NCI-H1694 (cell line): ENCODE data around the gene GFI1B.
A peak's percentile ranks its signal among the peaks of the same experiment; 100 is the strongest.
"Not testable (repeated sequence)": the region's sequence is repeated elsewhere in the genome, so short reads cannot be mapped to it uniquely, and the experiment has no call there.

Experiments
- DNase-seq: peaks from one replicate; lab custom pipeline; 2025; lab: John Stamatoyannopoulos, UW

Gene GFI1B

DNA sequence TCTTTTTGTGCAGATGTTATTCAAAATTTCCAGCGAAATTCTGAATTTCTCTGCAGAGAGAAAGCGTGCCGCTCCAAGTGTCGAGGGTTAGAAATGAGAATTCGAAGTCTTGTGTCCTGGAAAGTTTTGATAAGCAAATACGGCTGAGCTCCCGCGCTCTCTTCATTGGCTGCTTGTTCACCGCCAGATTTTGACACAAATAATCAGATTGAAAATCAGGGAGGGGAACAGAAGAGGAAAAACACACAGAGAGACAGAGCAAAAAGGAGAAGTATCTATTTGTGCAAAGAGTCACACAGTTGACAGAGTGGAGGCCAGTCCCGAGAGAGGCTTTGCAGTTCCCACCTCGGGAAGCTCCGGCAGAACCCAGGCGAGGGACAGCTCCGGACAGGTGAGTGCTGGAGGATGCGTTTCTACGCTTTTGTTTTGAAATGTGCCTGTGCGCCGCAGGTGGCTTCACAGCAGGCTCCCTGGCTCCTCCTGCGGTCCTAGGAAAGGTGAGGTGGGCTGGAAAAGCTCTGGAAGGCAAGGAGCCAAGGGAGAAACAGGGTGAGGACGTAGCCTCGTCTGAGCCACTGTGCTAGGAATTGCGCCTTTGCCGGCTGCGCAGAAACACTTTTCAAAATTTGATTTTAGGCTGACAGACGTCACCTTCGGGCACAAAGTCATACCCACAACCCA lies at the start of gene GFI1B:
GFI1B (plus strand) TSS at position 244 of the 681 bp plus-strand sequence. CDS start 7,985 bp downstream, outside the sequence.
- DNase-seq, result no peak

DNA sequence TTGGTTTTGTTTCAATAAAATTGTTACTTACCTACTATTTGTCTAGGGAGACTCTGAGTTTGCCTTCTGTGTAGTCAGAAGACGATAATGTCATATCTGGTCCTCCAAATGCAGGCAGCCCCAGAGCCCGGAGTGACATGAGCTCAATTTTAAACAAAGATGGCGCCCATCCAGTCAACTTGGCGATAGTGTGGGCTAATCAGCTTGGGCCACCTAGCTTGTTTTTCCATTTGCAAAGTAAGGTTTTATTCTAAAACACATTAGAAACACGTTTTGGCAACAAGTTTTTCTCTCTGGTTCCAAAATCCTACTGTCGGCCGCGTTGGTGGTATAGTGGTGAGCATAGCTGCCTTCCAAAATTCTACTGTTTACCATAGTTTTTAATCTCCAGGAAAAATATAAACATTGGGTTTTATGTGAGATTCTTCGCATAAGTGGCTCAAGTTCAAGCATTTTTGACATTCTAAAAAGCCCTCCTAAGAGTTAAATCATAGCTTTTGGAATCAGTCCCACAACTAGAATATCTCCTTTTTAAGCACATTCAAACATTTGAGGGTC lies 47.2 kb upstream of the GFI1B start:
- DNase-seq, result no peak

- DNase-seq, result peak; percentile 10
Observed at GRCh38 chr9:132935026-132935425, 43.5 kb upstream of the GFI1B start.

DNA sequence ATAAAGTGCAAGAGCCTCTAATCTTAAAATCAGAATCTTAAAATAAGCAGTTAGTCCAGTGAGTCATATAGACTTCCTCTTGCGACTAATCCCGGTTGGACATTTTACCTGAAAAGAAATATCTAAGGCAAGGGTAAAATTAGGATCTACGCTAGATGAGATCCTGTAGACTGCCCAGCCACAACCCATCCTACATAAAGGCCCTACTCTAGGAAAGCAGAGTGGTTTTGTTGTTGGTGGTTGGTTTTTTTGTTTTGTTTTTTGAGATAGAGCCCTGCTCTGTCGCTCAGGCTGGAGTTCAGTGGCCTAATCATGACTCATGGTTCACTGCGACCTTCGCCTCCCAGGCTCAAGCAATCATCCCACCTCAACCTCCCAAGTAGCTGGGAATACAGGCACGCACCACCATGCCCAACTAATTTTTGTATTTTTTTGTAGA lies 41.0 kb upstream of the GFI1B start:
- DNase-seq, result no peak

DNA sequence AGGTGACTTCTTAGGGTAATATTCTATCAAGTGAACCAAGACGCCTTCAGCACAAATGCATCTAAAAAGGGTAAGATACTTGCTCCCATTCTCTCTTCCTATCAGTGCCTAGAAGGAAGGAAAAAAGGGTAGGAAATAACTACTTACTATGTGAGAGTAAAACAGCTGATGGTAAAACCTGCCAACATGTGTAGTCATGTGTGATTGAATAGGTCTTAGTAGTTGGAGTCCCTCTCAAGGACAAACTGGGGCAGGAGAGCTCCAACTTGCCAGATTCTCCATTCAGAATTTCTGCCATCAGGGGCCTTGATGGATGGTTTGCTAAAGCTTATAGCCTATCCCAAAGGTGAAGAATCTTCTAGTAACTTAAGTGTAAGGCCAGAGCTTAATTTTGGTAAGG lies 39.3 kb upstream of the GFI1B start:
- no peak for DNase-seq

DNA sequence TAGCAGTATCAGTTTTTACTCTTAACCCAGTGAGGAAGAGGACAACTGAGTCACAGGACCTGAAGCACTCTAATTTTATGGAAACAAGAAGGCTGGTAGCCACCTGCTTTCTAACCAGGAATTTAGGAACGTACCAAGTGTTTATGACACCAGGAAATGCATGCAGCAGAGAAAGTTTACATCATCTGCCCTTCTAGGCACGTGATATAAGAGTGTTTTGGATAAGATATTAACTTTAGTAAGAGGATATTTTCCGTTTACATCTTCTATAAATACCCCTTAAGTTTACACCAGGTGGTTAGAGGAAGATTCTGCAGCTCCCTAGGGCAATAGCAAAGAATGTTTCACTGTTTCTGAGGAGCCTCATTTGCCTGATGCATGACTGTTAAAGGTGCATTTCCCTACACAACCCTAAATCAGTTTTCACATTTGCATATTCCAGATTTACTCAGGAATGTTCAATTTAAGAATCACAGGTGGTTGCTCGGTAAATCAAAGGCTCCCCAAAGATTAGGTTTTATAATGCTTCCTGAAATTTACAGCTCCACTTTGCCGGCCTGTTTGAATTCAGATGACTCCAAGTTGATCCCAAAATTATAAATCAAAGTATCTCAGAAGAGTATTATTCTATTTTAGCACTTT lies 35.8 kb upstream of the GFI1B start:
- DNase-seq, result no peak

GRCh38 chr9:132943651-132944293 lies 34.7 kb upstream of the GFI1B start:
- no peak for DNase-seq

DNA sequence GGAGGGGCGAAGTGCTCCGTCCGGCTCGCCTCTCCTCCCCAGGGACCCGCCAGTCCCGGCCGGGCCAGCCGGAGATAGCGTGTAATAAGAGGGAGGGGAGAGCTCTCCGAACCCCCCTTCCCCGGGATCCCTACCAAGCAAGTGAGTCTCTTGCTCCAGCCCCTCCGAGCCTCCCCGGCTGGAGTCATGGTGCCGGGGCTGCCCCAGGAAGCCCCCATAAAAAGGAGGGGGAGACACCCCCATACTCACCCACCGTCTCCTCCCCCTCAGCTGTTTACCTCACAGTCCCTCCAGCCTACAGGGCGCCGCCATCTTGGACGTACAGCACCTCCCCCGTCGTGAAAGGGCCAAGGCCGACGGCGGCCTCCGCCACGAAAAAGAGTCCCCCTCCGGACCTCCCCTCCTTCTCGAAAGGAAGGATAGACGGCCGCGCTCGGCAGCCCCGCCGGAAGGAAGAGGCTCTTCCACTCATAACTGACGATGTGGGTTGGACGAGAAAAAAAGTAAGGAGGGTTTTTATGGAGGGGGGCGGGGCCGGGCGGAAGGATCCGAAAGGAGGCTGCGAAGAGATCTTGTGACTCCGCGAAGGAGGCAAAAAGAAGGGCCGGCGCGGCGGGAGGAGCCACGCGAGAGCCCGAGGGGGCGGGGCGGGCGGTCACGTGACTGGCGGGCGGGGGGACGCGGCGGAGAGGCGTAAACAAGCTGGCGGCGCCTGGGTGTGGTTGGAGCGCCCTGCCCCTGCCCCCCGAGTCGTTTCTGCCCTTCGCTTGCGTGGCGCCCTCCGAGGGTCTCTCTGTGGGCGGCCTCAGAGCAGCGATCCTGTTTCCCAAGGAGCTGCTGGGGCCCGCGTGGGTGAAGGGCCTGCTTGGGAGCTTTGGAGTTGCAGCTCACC lies 34.0 kb upstream of the GFI1B start, which contains the start of gene TSC1:
TSC1 (minus strand) TSS at position 323 of the 892 bp plus-strand sequence. CDS start 15,744 bp downstream, outside the sequence.
- peak; percentile 81 for DNase-seq

DNA sequence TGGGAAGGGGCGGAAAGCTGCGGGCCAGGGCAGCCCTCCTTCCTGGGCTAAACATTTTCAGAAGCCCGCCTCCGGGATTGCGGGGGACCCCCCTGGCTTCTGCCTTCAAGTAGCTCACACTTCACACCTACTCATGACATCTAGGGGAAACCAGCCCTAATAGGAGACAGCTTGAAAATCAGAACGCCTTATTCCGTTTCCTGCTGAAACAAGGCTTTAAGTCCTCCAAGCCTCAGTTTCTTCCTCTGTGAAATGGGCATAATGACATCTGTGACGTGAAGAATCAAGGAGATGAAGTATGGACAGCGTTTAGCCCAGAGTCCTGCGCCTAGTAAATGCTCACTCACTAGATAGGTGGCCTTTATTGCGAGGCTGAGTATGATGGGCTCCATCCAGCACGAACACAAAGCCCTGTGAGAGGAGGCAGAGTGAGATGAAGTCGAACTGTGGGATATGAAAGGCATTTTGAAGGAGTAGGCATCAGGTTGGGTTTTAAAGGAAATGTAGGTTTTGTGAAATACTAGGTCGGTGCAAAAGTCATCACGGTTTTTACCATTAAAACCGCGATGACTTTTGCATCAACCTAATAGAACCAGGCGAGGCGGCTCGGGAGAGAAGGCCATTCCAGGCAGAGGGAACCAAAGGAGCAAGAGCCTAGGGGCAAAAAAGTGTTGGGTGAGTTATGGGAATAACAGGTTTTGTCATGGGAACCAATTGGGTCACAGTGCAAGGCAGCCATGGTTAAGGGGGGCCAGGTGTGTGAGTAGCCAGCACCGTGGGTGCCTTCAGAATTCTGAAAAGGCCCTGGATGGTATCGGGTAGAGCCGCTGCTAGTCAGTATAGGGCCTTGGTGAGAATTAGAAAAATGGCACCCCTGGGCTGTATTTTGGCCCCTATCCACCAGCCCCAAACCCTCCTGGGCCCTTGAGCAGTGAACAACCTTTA lies 33.0 kb upstream of the GFI1B start:
- DNase-seq, result no peak

- DNase-seq, result no peak
Observed at GRCh38 chr9:132946211-132946610, 32.3 kb upstream of the GFI1B start.

DNA sequence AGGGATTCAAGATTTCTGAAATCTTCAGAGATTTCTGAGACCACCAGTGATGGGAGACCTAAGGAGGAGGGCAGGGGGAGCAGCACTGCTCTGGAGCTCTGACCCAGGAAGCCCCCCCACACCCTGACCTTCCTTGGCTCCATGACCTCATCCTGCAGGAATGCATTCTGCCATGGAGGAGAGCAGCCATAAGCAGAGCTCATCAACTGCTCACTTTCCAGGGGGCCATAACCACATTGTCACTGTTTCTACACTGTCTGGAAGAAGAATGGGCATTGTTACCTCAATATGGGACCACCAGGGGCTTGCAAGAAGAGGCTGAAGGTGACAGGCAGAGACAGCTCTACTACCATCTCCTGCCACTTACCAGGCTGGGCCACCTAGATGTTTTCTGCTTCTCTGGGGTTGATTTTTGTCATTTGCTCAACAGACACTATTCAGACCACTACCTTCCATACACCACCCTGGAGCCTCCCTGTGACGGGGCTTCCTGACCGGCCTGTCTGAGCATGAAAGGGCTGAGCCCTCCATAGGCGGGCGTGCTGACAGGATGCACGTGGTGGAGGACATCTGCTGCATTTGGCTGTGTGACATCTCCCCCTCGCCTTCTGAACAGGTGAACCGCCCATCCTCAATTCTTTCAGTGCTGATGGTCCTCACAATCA lies 31.7 kb upstream of the GFI1B start:
- peak; percentile 88 for DNase-seq

GRCh38 chr9:132947756-132948155 lies 30.7 kb upstream of the GFI1B start:
- no peak for DNase-seq

- no peak for DNase-seq
Observed at GRCh38 chr9:132948482-132949050, 29.9 kb upstream of the GFI1B start.

DNA sequence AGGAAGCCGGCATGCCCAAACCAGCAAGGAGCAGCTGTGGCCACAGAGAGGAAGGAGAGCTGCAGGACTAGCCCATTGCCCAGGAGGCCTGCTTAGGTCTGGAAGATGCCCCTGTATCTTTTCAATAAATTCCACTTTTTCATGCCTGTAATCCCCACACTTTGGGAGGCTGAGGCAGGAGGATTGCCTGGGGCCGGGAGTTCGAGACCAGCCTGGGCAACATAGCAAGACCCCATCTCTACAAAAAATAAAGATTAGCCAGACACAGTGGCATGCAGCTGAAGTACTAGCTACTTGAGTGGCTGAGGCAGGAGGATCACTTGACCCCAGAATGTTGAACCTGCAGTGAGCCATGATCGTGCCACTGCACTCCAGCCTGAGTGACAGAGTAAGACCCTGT lies 28.8 kb upstream of the GFI1B start:
- no peak for DNase-seq

GRCh38 chr9:132955123-132955522 lies 23.4 kb upstream of the GFI1B start:
- no peak for DNase-seq

GRCh38 chr9:132955768-132956167 lies 22.7 kb upstream of the GFI1B start:
- no peak for DNase-seq

DNA sequence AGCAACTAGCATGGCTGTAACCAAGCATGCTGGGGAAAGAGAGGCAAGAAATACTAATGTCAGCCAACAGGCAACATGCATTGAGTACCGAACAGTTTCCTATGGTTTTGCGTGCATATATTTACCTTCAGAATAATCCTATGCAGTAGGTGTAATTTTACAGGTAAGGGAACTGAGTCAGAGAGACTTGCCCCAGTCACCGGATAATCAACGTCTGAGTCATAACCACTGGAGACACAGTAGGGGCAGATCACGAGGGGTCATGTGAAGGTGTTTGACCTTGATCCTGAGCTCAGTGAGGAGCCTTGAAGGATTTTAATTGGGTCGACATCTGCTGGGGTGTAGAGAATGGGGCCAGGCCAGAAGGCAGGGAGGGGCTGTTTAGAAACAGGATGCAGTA lies 20.7 kb upstream of the GFI1B start:
- DNase-seq, result no peak

GRCh38 chr9:132961002-132961401 lies 17.5 kb upstream of the GFI1B start:
- DNase-seq, result no peak

- no peak for DNase-seq
Observed at GRCh38 chr9:132965478-132965877, 13.0 kb upstream of the GFI1B start.

- DNase-seq, result not testable (repeated sequence)
Observed at GRCh38 chr9:132967908-132968307, 10.6 kb upstream of the GFI1B start.
